B cell (primary cell): Measurements from ENCODE around the gene COL5A3. TPM values are rescaled to one million over a fixed set of nuclear protein-coding genes. Genes with fewer than 3 reads are reported as not detected.
A peak's percentile ranks its signal among the peaks of the same experiment; 100 is the strongest.

ENCODE experiments used
- ATAC-seq: fragments of 200-7000 bp; cut with Tn5 transposase; one replicate; pipeline ENCODE4 v1.10.0; 2021; ENCODE audit warnings: low read depth, mild to moderate bottlenecking, moderate number of reproducible peaks, moderate library complexity
- CTCF ChIA-PET: fragments of 350-600 bp; sonication (Branson Sonifier 250); formaldehyde crosslinking; loops from one replicate; lab custom pipeline; 2021; ENCODE audit warnings: antibody characterized with exemption, inconsistent platforms; lab: Charles Lee
- POLR2A ChIA-PET: fragments of 350-600 bp; sonication (Branson Sonifier 250); formaldehyde crosslinking; loops from one replicate; lab custom pipeline; 2021; ENCODE audit warnings: antibody characterized with exemption; lab: Charles Lee
- DNase-seq: peaks from one replicate; pipeline ENCODE4 v3.0.0; 2013
- H2AFZ ChIP-seq: 2 replicates; pipeline ENCODE4 v1.6.1; 2012; ENCODE audit warnings: mild to moderate bottlenecking, low read depth, low read length; ENCODE audit not compliant: insufficient read depth, poor library complexity, severe bottlenecking
- H3K27ac ChIP-seq, 2 donors: 1 replicate in 1 of 2; 2 replicates in 1 of 2; pipeline ENCODE4 v1.5.1; 2012 to 2013; ENCODE audit warnings: low read length in 2 of 2, mild to moderate bottlenecking in 2 of 2, moderate library complexity in 1 of 2
- H3K27me3 ChIP-seq, 4 experiments: fragments of 200-600 bp in 1 of 4; sonication (generic) in 1 of 4; replicated peaks in 1 of 4; 1 replicate in 2 of 4; 2 replicates in 2 of 4; pipeline versions ENCODE4 v1.6.1 to v1.7.0; 2013 to 2016; ENCODE audit warnings: low read length in 3 of 4, mild to moderate bottlenecking in 2 of 4, mixed read lengths in 1 of 4, moderate library complexity in 1 of 4; ENCODE audit not compliant: insufficient read depth in 4 of 4, control insufficient read depth in 3 of 4; ENCODE audit errors: control extremely low read depth in 1 of 4
- H3K36me3 ChIP-seq, 2 experiments: replicated peaks in 1 of 2; 1 replicate in 1 of 2; 2 replicates in 1 of 2; pipeline versions ENCODE4 v1.6.1 to v1.7.1; 2013; ENCODE audit warnings: low read length in 1 of 2; ENCODE audit not compliant: insufficient read depth in 2 of 2, control insufficient read depth in 1 of 2; ENCODE audit errors: control extremely low read depth in 1 of 2, extremely low read depth in 1 of 2
- H3K4me1 ChIP-seq, 2 donors: fragments of 200-600 bp in 1 of 2; sonication (generic) in 1 of 2; 1 replicate in 1 of 2; 2 replicates in 1 of 2; pipeline versions ENCODE4 v1.5.1 to v1.6.1; 2013 to 2017; ENCODE audit warnings: low read length in 2 of 2; ENCODE audit not compliant: control insufficient read depth in 2 of 2, insufficient read depth in 2 of 2
- H3K4me2 ChIP-seq: replicated peaks from 2 replicates; pipeline ENCODE3; 2012; ENCODE audit warnings: mild to moderate bottlenecking, low read depth, low read length; ENCODE audit not compliant: poor library complexity, severe bottlenecking
- H3K4me3 ChIP-seq, 5 experiments: fragments of 200-600 bp in 1 of 5; sonication (generic) in 1 of 5; 1 replicate in 3 of 5; 2 replicates in 2 of 5; pipeline versions ENCODE4 v1.5.1 to v1.7.0; 2011 to 2016; ENCODE audit warnings: low read length in 4 of 5, mild to moderate bottlenecking in 4 of 5, low read depth in 2 of 5, control low read depth in 1 of 5, moderate library complexity in 1 of 5; ENCODE audit not compliant: insufficient read depth in 1 of 5; ENCODE audit errors: control extremely low read depth in 1 of 5, extremely low read depth in 1 of 5
- H3K79me2 ChIP-seq: fragments of 200-600 bp; sonication (generic); one replicate; pipeline ENCODE4 v1.6.0; 2016; ENCODE audit warnings: low read length; ENCODE audit not compliant: control insufficient read depth, insufficient read depth
- H3K9ac ChIP-seq: fragments of 200-600 bp; sonication (generic); 2 replicates; pipeline ENCODE4 v1.6.1; 2017; ENCODE audit warnings: mild to moderate bottlenecking, low read length, moderate library complexity
- H3K9me3 ChIP-seq, 3 donors: one replicate each; pipeline versions ENCODE4 v1.6.1 to v1.7.1; 2013; ENCODE audit warnings: low read length in 2 of 3; ENCODE audit not compliant: control insufficient read depth in 2 of 3, insufficient read depth in 1 of 3; ENCODE audit errors: control extremely low read depth in 1 of 3
- H4K20me1 ChIP-seq: 2 replicates; pipeline ENCODE4 v1.6.0; 2012; ENCODE audit warnings: mild to moderate bottlenecking, low read length; ENCODE audit not compliant: insufficient read depth, control insufficient read depth, poor library complexity, severe bottlenecking
- H3K27ac Mint-ChIP-seq: one replicate; pipeline ENCODE4 v1.8.0; 2021; ENCODE audit warnings: mixed read lengths
- H3K27me3 Mint-ChIP-seq: one replicate; pipeline ENCODE4 v1.8.0; 2021; ENCODE audit warnings: mixed read lengths
- H3K4me1 Mint-ChIP-seq: one replicate; pipeline ENCODE4 v1.8.0; 2021; ENCODE audit warnings: mixed read lengths
- H3K4me3 Mint-ChIP-seq: one replicate; pipeline ENCODE4 v1.8.0; 2021; ENCODE audit warnings: mixed read lengths
- H3K9me3 Mint-ChIP-seq: one replicate; pipeline ENCODE4 v1.8.0; 2022; ENCODE audit warnings: mixed read lengths; ENCODE audit not compliant: insufficient read depth
- EZH2 ChIP-seq: IDR thresholded peaks from 2 replicates; pipeline ENCODE4 v1.6.1; 2012; ENCODE audit warnings: borderline replicate concordance, low read depth, mild to moderate bottlenecking, moderate library complexity, low read length; ENCODE audit not compliant: insufficient read depth, poor library complexity, severe bottlenecking
- WGBS: methylation state at CpG from one replicate; pipeline ENCODE4 v1.1.5; 2013; ENCODE audit warnings: missing lambda C conversion rate; ENCODE audit not compliant: insufficient coverage; 5-methylcytosine and 5-hydroxymethylcytosine counted together
- intact Hi-C: fragments of 100-400 bp; cut with micrococcal nuclease; formaldehyde crosslinking; loops from one replicate; pipeline ENCODE4 v1.10.0; 2022
- polyA plus RNA-seq: library from polyadenylated mRNA; depleted of rRNA; stranded (reverse); fragments of >200 nt; gene quantifications from 2 replicates; pipeline ENCODE4 v1.2.3, GENCODE V29; 2012
- total RNA-seq, 2 donors: library from RNA; stranded (reverse); fragments of 120-200 nt in 1 of 2; gene quantifications; 1 replicate in 1 of 2; 2 replicates in 1 of 2; pipeline versions ENCODE4 v1.2.3 to v1.2.4, GENCODE V29; 2013 to 2022
- TF ChIP-seq, protein P1 (sequence below): fragments of 200-600 bp; IDR thresholded peaks from one replicate; pipeline ENCODE4 v1.8.0; 2022; ENCODE audit warnings: antibody characterized with exemption, mild to moderate bottlenecking

COL5A3 gene
- total and polyA plus RNA-seq, 2 donors (not counting 1 experiment from before 2014, with no cell fraction given): 0.01 TPM; not detected in 1

DNA sequence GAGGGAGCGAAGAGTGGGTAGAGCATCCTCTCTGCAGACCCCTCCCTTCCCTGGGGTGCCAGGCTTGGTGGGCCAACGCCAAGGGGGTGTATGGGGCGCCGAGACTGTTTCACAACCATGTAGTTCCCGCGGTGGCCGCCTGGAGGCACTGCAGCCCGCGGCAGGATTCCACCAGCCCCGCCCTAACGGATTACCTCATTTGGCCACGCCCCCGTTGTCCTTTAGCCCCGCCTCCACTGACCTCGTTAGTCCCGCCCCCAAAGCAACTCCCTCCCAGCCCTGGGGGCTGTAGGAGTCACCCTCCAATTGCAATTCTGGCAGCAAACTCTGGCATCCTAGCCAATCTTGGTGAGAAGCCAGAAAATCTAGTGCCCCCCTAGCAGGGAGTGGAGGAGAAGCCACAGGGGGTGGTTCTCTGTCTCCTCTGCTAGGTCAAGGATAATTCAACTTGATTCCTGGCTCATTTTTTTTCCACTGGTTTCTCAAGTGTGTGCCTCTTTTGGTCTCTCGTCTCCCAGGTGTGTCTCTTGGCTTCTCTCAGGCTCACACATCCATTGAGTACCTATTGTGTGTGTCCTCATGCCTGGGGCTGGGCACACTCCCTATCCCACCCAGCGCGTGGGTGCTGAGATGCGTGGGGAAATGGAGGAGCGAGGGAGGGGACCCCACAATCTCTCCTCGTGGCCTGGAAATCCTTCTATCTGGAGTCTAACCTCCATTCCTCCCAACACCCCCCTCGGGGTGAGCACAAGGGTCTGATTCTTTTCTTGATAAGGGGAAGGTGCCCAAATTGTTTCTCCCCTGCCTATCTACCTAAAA is 76.0 kb downstream of the COL5A3 start:
- no peak for TF ChIP-seq EZH2
- TF ChIP-seq, protein P1, sequence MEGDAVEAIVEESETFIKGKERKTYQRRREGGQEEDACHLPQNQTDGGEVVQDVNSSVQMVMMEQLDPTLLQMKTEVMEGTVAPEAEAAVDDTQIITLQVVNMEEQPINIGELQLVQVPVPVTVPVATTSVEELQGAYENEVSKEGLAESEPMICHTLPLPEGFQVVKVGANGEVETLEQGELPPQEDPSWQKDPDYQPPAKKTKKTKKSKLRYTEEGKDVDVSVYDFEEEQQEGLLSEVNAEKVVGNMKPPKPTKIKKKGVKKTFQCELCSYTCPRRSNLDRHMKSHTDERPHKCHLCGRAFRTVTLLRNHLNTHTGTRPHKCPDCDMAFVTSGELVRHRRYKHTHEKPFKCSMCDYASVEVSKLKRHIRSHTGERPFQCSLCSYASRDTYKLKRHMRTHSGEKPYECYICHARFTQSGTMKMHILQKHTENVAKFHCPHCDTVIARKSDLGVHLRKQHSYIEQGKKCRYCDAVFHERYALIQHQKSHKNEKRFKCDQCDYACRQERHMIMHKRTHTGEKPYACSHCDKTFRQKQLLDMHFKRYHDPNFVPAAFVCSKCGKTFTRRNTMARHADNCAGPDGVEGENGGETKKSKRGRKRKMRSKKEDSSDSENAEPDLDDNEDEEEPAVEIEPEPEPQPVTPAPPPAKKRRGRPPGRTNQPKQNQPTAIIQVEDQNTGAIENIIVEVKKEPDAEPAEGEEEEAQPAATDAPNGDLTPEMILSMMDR: peak; percentile 89
- POLR2A ChIA-PET: no interaction called here
- Histone ChIP-seq H3K9ac (no peak overlapping the region), H3K27ac (no peak overlapping the region), H3K4me1 (peaks cover 22 to 30% of the 10 kb centered on the region in 2 donors), H3K27me3 (peaks cover 0 to 60% (median 34%) of the 10 kb centered on the region in 4 experiments), H3K9me3 (peaks cover 0 to 27% (median 4%) of the 10 kb centered on the region in 3 donors), H3K79me2 (no peaks in the 10 kb centered on the region), H4K20me1 (no peaks in the 10 kb centered on the region), H2AFZ (no peak overlapping the region), H3K36me3 (no peaks in the 10 kb centered on the region), H3K4me2 (no peak overlapping the region), H3K4me3 (no peak overlapping the region)
- H3K27me3 Mint-ChIP-seq: peaks cover 51% of the 10 kb centered on the region
- no peaks in the 10 kb centered on the region for H3K9me3 Mint-ChIP-seq
- DNase-seq (peak; percentile 84), ATAC-seq (peak; percentile 82)
- H3K27ac Mint-ChIP-seq: no peak overlapping the region
- WGBS: 9% methylated on average over 14 of the region's 23 CpGs
- CTCF ChIA-PET: interaction anchor here (0.8 to 4.7 kb wide), 3 partner anchors 93 to 458 kb away, joined by 3 to 41 read pairs (median 3); no protein-coding TSS in a partner anchor
- H3K4me3 Mint-ChIP-seq: no peak overlapping the region
- intact Hi-C loops: loop anchor here (1.0 to 10.0 kb wide), 3 partner anchors 260 to 333 kb away; partner anchors contain the start of gene DNMT1
- H3K4me1 Mint-ChIP-seq: peaks cover 26% of the 10 kb centered on the region

GRCh38 chr19:9932835-9933234 is 77.5 kb downstream of the COL5A3 start:
- ATAC-seq (no peak), DNase-seq (no peak)
- Histone ChIP-seq H4K20me1 (no peaks in the 10 kb centered on the region), H3K4me3 (no peak overlapping the region), H3K9me3 (peaks cover 0 to 27% (median 4%) of the 10 kb centered on the region in 3 donors), H3K27ac (no peak overlapping the region), H3K9ac (no peak overlapping the region), H3K36me3 (no peaks in the 10 kb centered on the region), H3K27me3 (peaks cover 0 to 47% (median 28%) of the 10 kb centered on the region in 4 experiments), H3K79me2 (no peaks in the 10 kb centered on the region), H3K4me1 (peaks cover 22 to 30% of the 10 kb centered on the region in 2 donors), H2AFZ (no peak overlapping the region), H3K4me2 (no peak overlapping the region)
- WGBS: 89% methylated on average over 4 of the region's 4 CpGs
- H3K9me3 Mint-ChIP-seq: no peaks in the 10 kb centered on the region
- no peak overlapping the region for H3K4me3 Mint-ChIP-seq
- H3K4me1 Mint-ChIP-seq: peaks cover 26% of the 10 kb centered on the region
- peaks cover 53% of the 10 kb centered on the region for H3K27me3 Mint-ChIP-seq
- intact Hi-C loops: loop anchor here (5.0 to 10.0 kb wide), 2 partner anchors 262 to 334 kb away; partner anchors contain the start of gene DNMT1
- POLR2A ChIA-PET: interaction anchor here (0.7 kb wide), 2 partner anchors 181 to 299 kb away, joined by 3 to 4 read pairs; no protein-coding TSS in a partner anchor
- no peak for TF ChIP-seq EZH2
- TF ChIP-seq, protein P1: no peak
- CTCF ChIA-PET: interaction anchor here (0.6 to 4.7 kb wide), 17 partner anchors 9 to 459 kb away, joined by 3 to 41 read pairs (median 5); partner anchors contain the start of genes ICAM1 and MRPL4
- H3K27ac Mint-ChIP-seq: no peak overlapping the region
